ENCODE data around the gene CUL9. TPM values are rescaled to one million over a fixed set of nuclear protein-coding genes. Genes with fewer than 3 reads are reported as not detected.
A peak's percentile ranks its signal among the peaks of the same experiment; 100 is the strongest.

Gene CUL9
- total RNA-seq, 1 experiment from 2014 or later, result 30.4 TPM

- no peaks in the 10 kb centered on the region for H3K79me2 ChIP-seq (ENCODE audit: low read length)
- H3F3A ChIP-seq (ENCODE audit: low read length, unreplicated experiment), result no peaks in the 10 kb centered on the region
- no peak overlapping the region for H3K9ac ChIP-seq (ENCODE audit: low read length)
- no peak overlapping the region for H3K27ac ChIP-seq (ENCODE audit: low read length)
- no peak for ATAC-seq
- no peak overlapping the region for H3K4me3 ChIP-seq (ENCODE audit: low read length)
- H3K4me2 ChIP-seq (ENCODE audit: low read length), result no peak overlapping the region
- ChIA-PET POLR2A (ENCODE audit: unreplicated experiment) (interaction anchor here (0.6 kb wide), 1 partner anchor 110 kb away, joined by 11 read pairs; the partner anchor contains the start of gene CUL7), CTCF (interaction anchor here (0.7 kb wide), 1 partner anchor 20 kb away, joined by 5 read pairs; no protein-coding TSS in a partner anchor)
- H3K27me3 ChIP-seq (ENCODE audit: low read length), result no peaks in the 10 kb centered on the region
- no peaks in the 10 kb centered on the region for H3K9me2 ChIP-seq (replicated peaks; ENCODE audit: low read length)
- intact Hi-C loops (cut with micrococcal nuclease), result no loop called here
- no peaks in the 10 kb centered on the region for H3K4me1 ChIP-seq (ENCODE audit: insufficient read depth, low read length)
- no peak for DNase-seq
- no peak for TF ChIP-seq EZH2 (IDR thresholded peaks at IDR 0.05; ENCODE audit: low read length, unreplicated experiment)
- TF ChIP-seq CTCF (conservative IDR thresholded peaks at IDR 0.05; ENCODE audit: low read depth, low read length), result no peak
- TF ChIP-seq EZH2phosphoT487 (IDR thresholded peaks at IDR 0.05; ENCODE audit: borderline replicate concordance, low read length), result no peak
- no peaks in the 10 kb centered on the region for H4K20me1 ChIP-seq (ENCODE audit: low read length)
- H3K9me3 ChIP-seq (ENCODE audit: low read length), result no peaks in the 10 kb centered on the region
- no peaks in the 10 kb centered on the region for H3K36me3 ChIP-seq (ENCODE audit: low read depth, low read length)
- no TSS peak for BruUV-seq (replicated peaks)
- no peak overlapping the region for H2AFZ ChIP-seq (ENCODE audit: low read length)
These were observed 18.1 kb upstream of the CUL9 start for GRCh38 chr6:43163899-43164298.

- Histone ChIP-seq H3K4me3 (ENCODE audit: low read length) (peak overlapping the region; percentile 94), H3K4me2 (ENCODE audit: low read length) (peak overlapping the region; percentile 86), H2AFZ (ENCODE audit: low read length) (peak overlapping the region; percentile 97), H3K9me2 (replicated peaks; ENCODE audit: low read length) (no peaks in the 10 kb centered on the region), H3K27ac (ENCODE audit: low read length) (peak overlapping the region; percentile 48), H3K9me3 (ENCODE audit: low read length) (no peaks in the 10 kb centered on the region), H3K27me3 (ENCODE audit: low read length) (no peaks in the 10 kb centered on the region), H3F3A (ENCODE audit: low read length, unreplicated experiment) (no peaks in the 10 kb centered on the region), H3K36me3 (ENCODE audit: low read depth, low read length) (peaks cover 4% of the 10 kb centered on the region; the same call in 1 of the 2 replicates), H3K4me1 (ENCODE audit: insufficient read depth, low read length) (peaks cover 29% of the 10 kb centered on the region), H3K9ac (ENCODE audit: low read length) (peak overlapping the region; percentile 56), H4K20me1 (ENCODE audit: low read length) (peaks cover 11% of the 10 kb centered on the region), H3K79me2 (ENCODE audit: low read length) (peaks cover 31% of the 10 kb centered on the region)
- BruUV-seq (replicated peaks), result TSS peak; percentile 93
- intact Hi-C loops (cut with micrococcal nuclease), result loop anchor here (2.0 kb wide), 1 partner anchor 20 kb away; no protein-coding TSS in a partner anchor
- CTCF ChIA-PET, result no interaction called here
- ATAC-seq (peak; percentile 55), DNase-seq (peak; percentile 84)
- TF ChIP-seq CTCF (conservative IDR thresholded peaks at IDR 0.05; ENCODE audit: low read depth, low read length), result no peak
- POLR2A ChIA-PET (ENCODE audit: unreplicated experiment), result interaction anchor here (0.5 to 0.7 kb wide), 3 partner anchors 199 to 1028 kb away, joined by 3 to 6 read pairs (median 5); partner anchors contain the start of genes C6orf132 and ZNF318
These were observed 11.5 kb upstream of the CUL9 start for GRCh38 chr6:43170417-43170930.
